IgD-negative memory B cell (primary cell): ENCODE results near the gene PADI2. TPM values are rescaled to one million over a fixed set of nuclear protein-coding genes. Genes with fewer than 3 reads are reported as not detected.

Experiments used
- H3K27ac Mint-ChIP-seq, 3 donors: one replicate each; pipeline ENCODE4 v1.8.0; 2020 to 2022; ENCODE audit warnings: mild to moderate bottlenecking in 3 of 3, mixed read lengths in 3 of 3, moderate library complexity in 1 of 3
- H3K27me3 Mint-ChIP-seq: one replicate; pipeline ENCODE4 v1.8.0; 2021; ENCODE audit warnings: mixed read lengths
- H3K36me3 Mint-ChIP-seq: one replicate; pipeline ENCODE4 v1.8.0; 2020; ENCODE audit warnings: mild to moderate bottlenecking, mixed read lengths
- H3K4me1 Mint-ChIP-seq, 3 donors: one replicate each; pipeline ENCODE4 v1.8.0; 2020 to 2022; ENCODE audit warnings: mixed read lengths in 3 of 3, mild to moderate bottlenecking in 1 of 3
- H3K4me3 Mint-ChIP-seq, 4 donors: one replicate each; pipeline ENCODE4 v1.8.0; 2020 to 2022; ENCODE audit warnings: mild to moderate bottlenecking in 4 of 4, mixed read lengths in 4 of 4, moderate library complexity in 3 of 4
- H3K9me3 Mint-ChIP-seq, 3 donors: one replicate each; pipeline ENCODE4 v1.8.0; 2020 to 2021; ENCODE audit warnings: mixed read lengths in 3 of 3, mild to moderate bottlenecking in 1 of 3
- polyA plus RNA-seq: library from polyadenylated mRNA; unstranded; fragments of 300-500 nt; fragmentation: Illumina TruSeq; gene quantifications from one replicate; pipeline ENCODE4 v1.2.3, GENCODE V29; 2021

Gene PADI2
- polyA plus RNA-seq, 1 donor from 2014 or later = 0.10 TPM

DNA sequence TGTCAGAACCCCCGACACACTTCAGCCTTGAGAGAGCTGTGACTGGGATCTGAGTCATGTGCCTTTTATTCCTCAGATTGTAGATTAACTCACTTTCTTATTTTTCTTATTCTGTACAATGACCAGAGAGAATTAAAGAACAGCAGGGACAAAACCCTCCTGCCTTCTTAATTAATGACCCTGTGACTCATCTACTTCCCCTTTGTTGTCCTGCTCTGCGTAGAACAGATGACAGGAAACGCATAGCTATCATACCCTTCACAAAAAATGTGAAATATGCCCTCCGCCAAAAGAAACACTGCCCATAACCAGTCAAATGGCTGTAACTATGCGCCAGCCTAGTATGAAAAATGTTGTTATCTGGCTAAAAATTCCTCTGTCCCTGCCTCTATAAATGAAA is 9.1 kb upstream of the PADI2 start:
- Mint-ChIP-seq H3K4me1 (peaks cover 3 to 9% (median 5%) of the 10 kb centered on the region in 3 donors), H3K36me3 (no peaks in the 10 kb centered on the region), H3K4me3 (no peak overlapping the region), H3K9me3 (no peaks in the 10 kb centered on the region), H3K27me3 (peaks cover 5% of the 10 kb centered on the region), H3K27ac (no peak overlapping the region)

DNA sequence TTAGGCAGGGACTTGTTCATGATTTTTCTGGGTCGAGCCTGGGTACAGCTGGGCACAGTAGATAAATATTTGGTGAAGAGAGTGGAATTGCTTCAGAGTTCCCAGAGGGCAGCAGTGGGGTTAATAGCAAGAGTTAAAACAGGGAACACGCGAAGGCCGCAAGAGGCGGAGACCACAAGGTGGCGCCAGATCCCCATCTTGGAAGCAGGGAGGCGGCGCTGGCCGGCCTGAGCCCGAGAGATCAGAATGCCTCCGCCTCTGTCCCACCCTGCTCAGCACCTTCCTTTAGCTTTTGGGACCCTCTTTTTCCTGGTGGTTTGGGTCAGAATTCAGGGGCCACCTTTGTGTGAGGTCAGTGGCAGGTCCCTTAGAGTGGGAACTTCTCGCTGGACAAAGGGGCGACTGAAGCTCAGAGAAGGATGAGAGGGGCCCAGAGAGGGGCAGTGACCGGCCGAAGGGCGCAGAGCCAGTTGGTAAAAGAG is 6.5 kb upstream of the PADI2 start:
- no peak overlapping the region for H3K27ac Mint-ChIP-seq
- no peaks in the 10 kb centered on the region for H3K36me3 Mint-ChIP-seq
- H3K9me3 Mint-ChIP-seq = no peaks in the 10 kb centered on the region
- peaks cover 4 to 9% (median 5%) of the 10 kb centered on the region in 3 donors for H3K4me1 Mint-ChIP-seq
- peaks cover 6% of the 10 kb centered on the region for H3K27me3 Mint-ChIP-seq
- H3K4me3 Mint-ChIP-seq = peak overlapping the region in 1 of 4 donors; percentile 1

DNA sequence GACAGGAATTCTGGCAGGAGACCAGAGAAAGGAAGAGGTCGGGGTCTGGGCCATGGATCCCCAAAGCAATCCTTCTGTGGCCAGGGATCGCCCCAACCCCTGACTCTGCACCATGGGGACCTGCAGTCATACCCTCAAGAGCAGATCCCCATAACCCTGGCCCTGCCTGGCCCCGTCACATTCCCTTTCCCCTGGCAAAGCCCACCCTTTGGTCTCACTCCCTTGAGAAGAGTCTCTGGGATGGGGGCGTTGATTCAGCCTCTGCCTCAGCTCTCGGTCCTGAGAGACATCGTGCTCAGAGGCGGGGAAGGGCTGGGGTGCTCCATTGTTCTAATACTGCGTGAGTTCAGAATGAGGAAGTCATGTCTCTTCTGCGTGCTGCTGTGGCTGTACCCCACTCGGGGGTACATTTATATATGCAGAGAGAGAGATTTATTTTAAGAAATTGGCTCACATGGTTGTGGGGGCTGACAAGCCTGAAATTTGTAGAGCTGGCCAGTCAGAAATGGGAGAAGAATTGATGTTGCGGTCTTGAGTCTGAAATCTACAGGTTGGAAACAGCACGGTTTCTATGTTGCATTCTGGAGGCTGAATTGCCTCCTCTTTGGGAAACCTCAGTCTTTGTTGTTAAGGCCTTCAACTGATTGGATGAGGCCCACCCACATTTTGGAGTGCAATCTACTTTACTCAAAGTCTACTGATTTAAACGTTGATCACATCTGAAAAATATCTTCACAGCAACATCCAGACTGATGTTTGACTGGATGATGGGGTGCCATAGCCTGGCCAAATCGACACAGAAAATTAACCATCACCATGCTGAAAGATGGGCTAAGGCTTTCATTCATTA is 4.2 kb upstream of the PADI2 start:
- Mint-ChIP-seq H3K4me1 (peaks cover 3 to 19% (median 13%) of the 10 kb centered on the region in 3 donors), H3K27ac (peak overlapping the region in 1 of 3 donors; percentile 50), H3K4me3 (no peak overlapping the region), H3K9me3 (no peaks in the 10 kb centered on the region), H3K27me3 (peaks cover 14% of the 10 kb centered on the region), H3K36me3 (no peaks in the 10 kb centered on the region)

DNA sequence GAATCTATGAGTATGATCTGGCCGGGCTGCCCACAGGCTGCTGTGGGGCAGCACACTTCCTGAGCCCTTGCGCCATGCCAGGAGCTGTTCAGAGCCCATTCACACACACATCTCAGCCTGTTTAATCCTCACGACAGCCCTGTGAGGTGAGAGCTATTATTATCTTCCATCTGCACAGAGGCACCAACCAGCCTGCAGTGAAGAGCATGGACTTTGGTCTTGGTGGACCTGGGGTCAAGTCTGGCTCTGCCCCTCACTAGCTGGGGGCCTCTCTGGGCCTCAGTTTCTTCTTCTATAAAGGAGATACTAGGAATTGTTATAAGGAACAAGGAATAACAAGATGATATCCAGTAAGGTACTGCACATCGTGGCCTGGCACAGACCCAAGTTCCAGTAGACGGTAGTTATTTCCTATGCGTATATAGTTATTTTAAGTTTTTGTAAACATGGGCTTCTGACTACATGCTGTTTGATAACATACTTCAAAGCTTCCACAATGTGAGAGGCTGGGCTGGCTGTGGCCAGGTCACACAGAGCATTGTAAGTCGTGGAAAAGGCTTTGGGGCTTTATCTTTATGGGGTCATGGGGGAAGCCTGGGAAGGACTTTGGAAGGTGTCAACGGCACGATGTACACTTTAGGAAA is 3.4 kb upstream of the PADI2 start:
- Mint-ChIP-seq H3K4me3 (no peak overlapping the region), H3K4me1 (peaks cover 0 to 17% (median 13%) of the 10 kb centered on the region in 3 donors), H3K9me3 (no peaks in the 10 kb centered on the region), H3K27ac (peak overlapping the region in 1 of 3 donors; percentile 50), H3K27me3 (peaks cover 19% of the 10 kb centered on the region), H3K36me3 (no peaks in the 10 kb centered on the region)

DNA sequence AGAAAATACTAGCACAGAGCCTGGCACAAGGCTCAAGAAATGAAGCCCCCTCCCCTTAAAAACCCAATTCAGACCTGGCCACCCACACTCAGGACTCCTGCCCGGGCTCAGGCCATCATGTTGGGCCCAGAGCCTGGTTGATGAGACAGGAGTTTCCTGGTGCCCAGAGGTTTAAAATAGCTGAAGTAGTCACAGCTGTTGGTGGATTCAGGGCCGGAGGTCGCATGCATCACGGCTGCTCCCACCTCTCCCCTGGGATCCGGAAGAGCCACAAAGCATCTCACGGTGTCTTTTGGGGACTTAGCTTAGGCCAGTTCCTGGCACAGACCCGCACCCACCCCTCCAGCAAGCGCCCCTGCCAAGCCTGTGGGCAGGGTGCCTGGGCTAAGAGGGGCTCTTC is 2.6 kb upstream of the PADI2 start:
- Mint-ChIP-seq H3K9me3 (no peaks in the 10 kb centered on the region), H3K27ac (no peak overlapping the region), H3K4me3 (peak overlapping the region in 1 of 4 donors; percentile 37), H3K36me3 (no peaks in the 10 kb centered on the region), H3K4me1 (peaks cover 0 to 17% (median 13%) of the 10 kb centered on the region in 3 donors), H3K27me3 (peaks cover 19% of the 10 kb centered on the region)

DNA sequence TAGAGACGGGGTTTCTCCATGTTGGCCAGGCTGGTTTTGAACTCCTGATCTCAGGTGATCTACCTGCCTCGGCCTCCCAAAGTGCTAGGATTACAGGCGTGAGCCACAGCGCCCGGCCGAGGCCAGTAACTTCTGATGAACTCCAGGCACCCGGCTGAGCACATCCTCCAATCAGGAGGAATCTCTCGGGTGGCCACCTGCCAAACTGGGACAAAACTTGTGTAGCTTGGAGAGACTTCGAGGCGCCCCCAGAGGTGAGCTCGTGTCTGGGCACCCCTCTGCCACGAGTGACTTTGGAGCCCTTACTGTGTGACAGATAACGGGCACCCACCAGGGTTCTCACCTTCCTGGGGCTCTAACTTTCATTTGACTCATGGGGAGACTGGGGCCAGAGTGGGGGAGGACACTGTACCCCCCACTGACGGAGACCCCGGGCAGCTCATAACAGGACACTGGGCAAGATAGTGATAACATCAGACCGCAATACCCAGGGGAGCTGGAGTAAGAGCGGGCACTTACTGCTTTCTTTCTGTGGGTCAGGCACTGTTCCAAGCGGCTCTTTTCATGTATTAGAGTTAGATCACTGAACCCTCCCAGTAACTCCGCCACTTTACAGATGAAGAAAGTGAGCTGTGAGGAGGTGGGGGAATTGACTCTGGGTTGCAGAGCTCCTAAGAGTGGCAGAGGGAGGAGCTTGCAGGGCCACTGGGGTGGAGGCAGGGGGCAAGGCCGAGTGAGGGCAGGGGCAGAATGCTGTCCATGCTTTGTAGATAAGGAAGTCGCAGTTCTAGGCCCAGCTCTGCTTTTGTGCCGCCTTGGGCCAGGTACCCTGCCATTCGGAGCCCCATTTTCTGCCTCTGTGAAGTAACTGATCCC is 1.9 kb upstream of the PADI2 start:
- Mint-ChIP-seq H3K9me3 (no peaks in the 10 kb centered on the region), H3K27ac (no peak overlapping the region), H3K36me3 (no peaks in the 10 kb centered on the region), H3K27me3 (peaks cover 20% of the 10 kb centered on the region), H3K4me3 (peak overlapping the region in 1 of 4 donors; percentile 32), H3K4me1 (peaks cover 0 to 17% (median 13%) of the 10 kb centered on the region in 3 donors)

DNA sequence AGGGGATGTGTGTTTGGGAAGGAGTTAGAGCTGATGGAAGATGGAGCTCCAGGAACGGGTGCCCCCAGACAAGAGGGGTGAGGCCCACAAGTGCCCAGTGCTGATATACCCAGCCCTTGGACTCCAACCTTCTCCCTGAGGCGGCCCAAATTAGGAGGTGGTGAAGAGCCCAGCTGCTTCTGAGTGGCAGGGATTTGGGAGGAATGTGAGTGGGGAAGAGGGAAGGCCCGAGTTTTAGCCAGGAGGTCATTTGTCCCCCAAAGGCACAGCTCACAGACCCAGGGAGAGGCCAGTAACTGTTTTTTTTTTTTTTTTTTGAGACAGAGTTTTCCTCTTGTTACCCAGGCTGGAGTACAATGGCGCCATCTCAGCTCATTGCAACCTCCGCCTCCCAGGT is 1.2 kb upstream of the PADI2 start:
- peak overlapping the region in 2 of 4 donors; percentile 32 to 86 for H3K4me3 Mint-ChIP-seq
- no peaks in the 10 kb centered on the region for H3K36me3 Mint-ChIP-seq
- peaks cover 0 to 13% (median 12%) of the 10 kb centered on the region in 3 donors for H3K4me1 Mint-ChIP-seq
- peaks cover 18% of the 10 kb centered on the region for H3K27me3 Mint-ChIP-seq
- no peaks in the 10 kb centered on the region for H3K9me3 Mint-ChIP-seq
- no peak overlapping the region for H3K27ac Mint-ChIP-seq

DNA sequence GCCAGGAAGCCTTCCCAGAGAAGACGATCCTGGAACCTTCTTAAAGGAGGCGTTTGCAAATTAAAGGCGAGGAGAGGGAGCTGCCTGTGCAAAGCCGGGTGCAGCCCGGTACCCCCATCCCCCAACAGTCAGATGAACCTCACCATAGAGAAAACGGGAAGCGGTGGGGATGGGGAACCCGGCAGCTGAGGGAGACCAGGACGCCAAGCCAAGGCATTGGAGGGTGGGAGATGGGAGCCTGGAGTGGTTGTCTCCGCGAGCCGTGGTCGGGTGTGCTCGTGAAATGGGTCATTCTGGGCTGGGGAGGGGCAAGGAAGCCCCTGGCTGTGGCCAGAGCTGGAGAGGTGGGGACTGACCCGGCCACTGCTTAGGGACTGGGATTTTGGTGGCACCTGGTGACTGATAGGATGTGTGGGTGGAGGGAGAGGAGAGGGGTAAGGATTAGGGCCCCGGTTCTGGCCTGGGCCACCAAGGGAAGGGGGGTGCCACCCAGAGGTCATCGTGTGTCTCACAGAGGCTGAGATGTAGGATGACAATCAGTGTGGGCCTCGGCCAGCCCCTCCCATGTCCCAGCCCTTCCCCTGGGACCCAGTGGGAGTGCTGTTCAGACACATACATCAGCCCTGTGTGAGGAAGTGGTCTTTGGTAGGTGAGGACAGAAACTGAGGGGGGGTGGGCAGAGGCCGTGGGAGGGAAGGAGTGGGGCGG is 676 bp upstream of the PADI2 start:
- peak overlapping the region in 3 of 4 donors; percentile 72 to 89 (median 86) for H3K4me3 Mint-ChIP-seq
- H3K36me3 Mint-ChIP-seq = no peaks in the 10 kb centered on the region
- peaks cover 18% of the 10 kb centered on the region for H3K27me3 Mint-ChIP-seq
- H3K4me1 Mint-ChIP-seq = peaks cover 0 to 13% (median 12%) of the 10 kb centered on the region in 3 donors
- no peaks in the 10 kb centered on the region for H3K9me3 Mint-ChIP-seq
- H3K27ac Mint-ChIP-seq = no peak overlapping the region

DNA sequence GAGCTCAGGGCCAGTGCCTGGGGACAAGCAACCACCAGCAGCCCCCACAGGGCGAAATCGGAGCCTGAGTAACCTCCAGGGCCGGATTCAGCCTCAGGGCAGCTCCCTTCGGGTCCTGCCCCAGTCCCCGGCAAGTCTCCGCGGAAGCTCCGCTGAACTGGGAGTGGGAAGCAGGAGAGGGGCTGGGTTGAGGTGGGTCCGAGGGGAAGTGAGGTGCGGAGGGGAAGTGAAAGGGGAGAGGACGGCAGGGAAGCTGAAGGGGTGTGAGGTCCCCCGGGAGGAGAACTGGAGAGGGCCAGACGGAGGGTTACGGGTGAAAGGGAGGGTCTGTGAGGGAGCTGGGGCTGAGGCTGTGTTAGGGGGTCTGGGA is 560 bp downstream of the PADI2 start:
- peaks cover 18% of the 10 kb centered on the region for H3K27me3 Mint-ChIP-seq

DNA sequence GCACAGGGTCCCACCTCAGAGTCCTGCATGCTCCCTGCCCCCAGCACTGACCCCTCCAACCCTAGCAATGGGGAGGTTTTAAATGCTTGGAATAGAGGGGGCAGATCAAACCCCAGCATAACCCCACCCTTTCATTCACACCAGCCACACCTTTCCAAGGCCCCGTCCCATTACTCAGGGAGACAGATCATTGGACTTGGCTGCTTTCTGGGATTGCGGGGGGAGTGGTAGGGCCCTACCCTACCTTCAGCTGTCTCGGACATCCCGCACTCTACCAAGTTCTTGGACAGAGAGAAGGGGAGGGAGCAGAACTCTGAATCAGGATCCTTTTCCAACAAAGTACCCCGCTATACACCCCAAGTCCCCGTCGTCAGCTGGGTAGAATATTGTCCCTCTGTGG is 983 bp downstream of the PADI2 start:
- Mint-ChIP-seq H3K9me3 (no peaks in the 10 kb centered on the region), H3K36me3 (no peaks in the 10 kb centered on the region), H3K4me1 (peaks cover 0 to 12% (median 11%) of the 10 kb centered on the region in 3 donors), H3K27me3 (peaks cover 18% of the 10 kb centered on the region), H3K27ac (no peak overlapping the region), H3K4me3 (peak overlapping the region; percentile 48 to 89 (median 76))

More for the DNA sequence above, 560 bp downstream of the PADI2 start:
- Mint-ChIP-seq H3K4me1 (peaks cover 0 to 13% (median 12%) of the 10 kb centered on the region in 3 donors), H3K4me3 (peak overlapping the region; percentile 20 to 89 (median 74)), H3K36me3 (no peaks in the 10 kb centered on the region), H3K27ac (no peak overlapping the region), H3K9me3 (no peaks in the 10 kb centered on the region)

DNA sequence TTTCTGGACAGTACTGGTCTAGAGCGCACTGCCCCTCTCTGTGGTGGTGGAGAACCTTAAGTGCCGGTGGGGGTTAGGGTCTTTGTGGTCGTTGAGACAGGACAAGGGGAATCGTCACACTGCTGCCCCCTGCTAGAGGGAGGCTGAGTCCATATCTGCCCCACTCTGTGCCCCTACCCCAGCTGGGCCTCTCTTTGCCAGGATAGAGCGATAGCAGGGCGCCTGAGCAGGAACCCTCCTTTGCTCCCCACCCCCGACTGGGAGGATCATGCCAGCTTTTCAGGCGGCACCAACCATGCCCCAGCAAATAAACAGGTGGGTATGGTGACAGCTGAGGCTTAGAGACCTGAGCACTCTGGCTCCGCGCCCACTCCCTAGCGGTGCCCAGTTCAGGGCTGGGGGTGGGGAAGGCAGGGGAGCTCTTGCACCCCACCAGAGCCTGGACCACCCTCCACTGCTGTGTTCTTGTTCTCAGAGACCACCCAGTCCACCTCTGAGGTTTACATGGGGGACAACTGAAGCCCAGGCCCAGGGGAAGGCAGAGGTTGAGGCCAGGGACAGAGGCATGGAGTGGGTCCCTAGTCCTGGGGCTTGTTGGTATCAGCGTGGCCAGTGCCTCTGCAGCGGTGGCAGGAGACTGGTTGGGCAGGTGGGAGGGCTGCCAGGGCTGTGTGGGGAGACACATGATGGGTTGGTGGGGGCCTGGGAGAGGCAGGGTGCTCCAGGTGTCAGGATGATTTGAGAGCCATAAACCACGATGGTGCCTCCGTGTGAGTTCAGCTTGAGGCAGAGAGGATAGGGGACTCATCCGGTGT is 1.6 kb downstream of the PADI2 start:
- Mint-ChIP-seq H3K4me3 (peak overlapping the region; percentile 38 to 81 (median 58)), H3K27ac (peak overlapping the region in 1 of 3 donors; percentile 19), H3K9me3 (no peaks in the 10 kb centered on the region), H3K36me3 (no peaks in the 10 kb centered on the region), H3K27me3 (peaks cover 21% of the 10 kb centered on the region), H3K4me1 (peaks cover 0 to 12% (median 10%) of the 10 kb centered on the region in 3 donors)

DNA sequence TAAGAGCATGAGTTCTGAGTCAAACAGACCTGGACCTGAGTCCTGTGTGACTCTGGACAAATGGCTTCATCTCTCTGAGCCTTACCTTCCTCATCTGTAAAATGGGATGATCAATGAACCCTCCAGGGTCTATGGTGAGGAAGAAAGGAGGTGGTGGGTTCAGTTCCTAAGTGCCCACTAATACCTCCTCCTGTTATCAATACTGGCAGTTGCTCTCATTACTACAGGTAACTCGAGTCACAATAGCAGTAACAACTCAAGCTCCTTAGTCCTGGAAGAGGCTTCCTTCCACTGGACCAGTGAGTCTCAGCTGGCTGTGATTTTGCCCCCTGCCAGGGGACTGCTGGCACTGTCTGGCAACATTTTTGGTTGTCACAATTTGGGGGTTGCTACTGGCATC is 2.6 kb downstream of the PADI2 start:
- H3K27me3 Mint-ChIP-seq = peaks cover 20% of the 10 kb centered on the region
- H3K36me3 Mint-ChIP-seq = no peaks in the 10 kb centered on the region
- peaks cover 0 to 12% (median 10%) of the 10 kb centered on the region in 3 donors for H3K4me1 Mint-ChIP-seq
- peak overlapping the region in 1 of 3 donors; percentile 57 for H3K27ac Mint-ChIP-seq
- peak overlapping the region in 2 of 4 donors; percentile 39 to 54 for H3K4me3 Mint-ChIP-seq
- H3K9me3 Mint-ChIP-seq = no peaks in the 10 kb centered on the region

DNA sequence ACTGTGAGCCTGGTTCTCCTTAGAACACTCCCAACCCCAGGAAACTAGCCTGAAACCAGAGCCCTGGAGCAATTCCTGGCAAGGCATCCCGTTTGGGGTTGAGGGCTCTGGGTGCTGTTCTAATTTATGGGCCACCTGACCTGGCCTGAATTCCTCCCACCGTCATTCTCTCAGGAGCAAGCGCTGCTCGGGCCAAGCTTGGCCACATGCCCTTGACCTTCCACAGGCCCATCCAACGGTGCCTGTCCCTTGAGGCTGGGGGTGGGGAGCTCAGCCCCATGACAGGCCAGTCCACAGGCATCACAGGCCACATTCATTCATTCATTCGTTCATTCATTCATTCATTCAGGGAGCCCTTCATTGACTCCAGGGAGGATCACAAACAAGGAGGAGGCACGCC is 5.3 kb downstream of the PADI2 start:
- Mint-ChIP-seq H3K9me3 (no peaks in the 10 kb centered on the region), H3K4me1 (peaks cover 0 to 6% (median 0%) of the 10 kb centered on the region in 3 donors), H3K27ac (no peak overlapping the region), H3K36me3 (no peaks in the 10 kb centered on the region), H3K27me3 (peaks cover 20% of the 10 kb centered on the region), H3K4me3 (no peak overlapping the region)
